Progenitor cell of endocrine pancreas (in vitro differentiated cells): ENCODE data around the gene AANAT. TPM values are rescaled to one million over a fixed set of nuclear protein-coding genes. Genes with fewer than 3 reads are reported as not detected.

Experiments used
- DNase-seq: peaks from one replicate; pipeline ENCODE4 v3.0.0; 2021; ENCODE audit warnings: low spot score; ENCODE audit not compliant: unreplicated experiment
- H3K27ac Mint-ChIP-seq: 2 replicates; pipeline ENCODE4 v1.8.0; 2021; ENCODE audit warnings: mild to moderate bottlenecking, moderate library complexity, mixed read lengths
- H3K27me3 Mint-ChIP-seq: 2 replicates; pipeline ENCODE4 v1.8.0; 2021; ENCODE audit warnings: mixed read lengths
- H3K36me3 Mint-ChIP-seq: 2 replicates; pipeline ENCODE4 v1.8.0; 2022; ENCODE audit warnings: mixed read lengths; ENCODE audit not compliant: insufficient read depth
- H3K4me1 Mint-ChIP-seq: 2 replicates; pipeline ENCODE4 v1.8.0; 2021; ENCODE audit warnings: low read depth, mixed read lengths
- H3K4me3 Mint-ChIP-seq: 2 replicates; pipeline ENCODE4 v1.8.0; 2021; ENCODE audit warnings: low read depth, mild to moderate bottlenecking, moderate library complexity, mixed read lengths
- H3K9me3 Mint-ChIP-seq: 2 replicates; pipeline ENCODE4 v1.8.0; 2021; ENCODE audit warnings: low read depth, mixed read lengths
- total RNA-seq: library from RNA; stranded (reverse); gene quantifications from 2 replicates; pipeline ENCODE4 v1.2.1, GENCODE V29; 2021
- TF ChIP-seq, protein P1 (sequence below): fragments of 200-600 bp; sonication (generic); IDR thresholded peaks from one replicate; pipeline ENCODE4 v1.5.0; 2021; ENCODE audit warnings: antibody characterized with exemption, mild to moderate bottlenecking; ENCODE audit not compliant: unreplicated experiment

The AANAT gene
- total RNA-seq, 1 donor from 2014 or later, result not detected

DNA sequence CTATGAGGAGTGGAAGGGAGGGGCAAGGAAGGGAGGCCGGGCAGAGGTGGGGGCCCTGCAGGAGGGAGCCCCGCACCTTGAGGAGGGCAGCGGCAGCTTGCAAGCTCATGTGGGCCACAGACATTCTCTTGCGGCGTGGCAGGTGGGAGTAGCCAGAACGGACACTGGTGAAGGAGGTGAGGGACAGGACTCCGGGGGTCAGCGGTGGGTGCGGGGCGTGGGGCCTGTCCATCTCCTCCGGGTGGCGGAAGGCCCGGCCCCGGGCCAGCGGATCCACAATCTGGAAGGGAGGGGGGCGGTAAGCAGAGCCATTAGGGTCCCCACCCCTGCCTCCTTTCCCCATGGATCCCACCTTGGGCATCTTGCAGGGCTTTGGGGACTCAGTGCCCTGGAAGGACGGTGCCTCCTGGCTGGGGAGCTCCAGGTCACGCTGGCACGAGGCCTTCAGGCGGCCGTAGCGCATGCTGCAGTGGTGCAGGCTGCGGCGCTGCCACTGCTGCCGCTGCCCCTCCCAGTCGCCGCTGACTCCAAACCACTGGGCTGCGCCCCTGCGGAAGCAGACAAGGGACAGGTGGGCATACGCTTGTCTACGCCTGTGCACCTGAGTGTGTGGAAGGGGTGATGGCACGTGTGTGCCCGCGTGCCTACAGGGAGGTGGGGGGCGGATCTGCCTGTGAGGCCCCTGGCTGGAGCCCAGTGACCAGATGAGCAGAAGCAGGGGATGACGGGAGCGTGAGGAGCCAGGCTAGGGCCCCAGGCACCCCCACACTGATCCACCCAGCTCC lies 11.5 kb downstream of the AANAT start:
- no peak for DNase-seq
- Mint-ChIP-seq H3K27ac (no peak overlapping the region), H3K9me3 (no peaks in the 10 kb centered on the region), H3K4me3 (no peak overlapping the region), H3K36me3 (no peaks in the 10 kb centered on the region), H3K27me3 (no peaks in the 10 kb centered on the region), H3K4me1 (no peaks in the 10 kb centered on the region)
- TF ChIP-seq, protein P1, sequence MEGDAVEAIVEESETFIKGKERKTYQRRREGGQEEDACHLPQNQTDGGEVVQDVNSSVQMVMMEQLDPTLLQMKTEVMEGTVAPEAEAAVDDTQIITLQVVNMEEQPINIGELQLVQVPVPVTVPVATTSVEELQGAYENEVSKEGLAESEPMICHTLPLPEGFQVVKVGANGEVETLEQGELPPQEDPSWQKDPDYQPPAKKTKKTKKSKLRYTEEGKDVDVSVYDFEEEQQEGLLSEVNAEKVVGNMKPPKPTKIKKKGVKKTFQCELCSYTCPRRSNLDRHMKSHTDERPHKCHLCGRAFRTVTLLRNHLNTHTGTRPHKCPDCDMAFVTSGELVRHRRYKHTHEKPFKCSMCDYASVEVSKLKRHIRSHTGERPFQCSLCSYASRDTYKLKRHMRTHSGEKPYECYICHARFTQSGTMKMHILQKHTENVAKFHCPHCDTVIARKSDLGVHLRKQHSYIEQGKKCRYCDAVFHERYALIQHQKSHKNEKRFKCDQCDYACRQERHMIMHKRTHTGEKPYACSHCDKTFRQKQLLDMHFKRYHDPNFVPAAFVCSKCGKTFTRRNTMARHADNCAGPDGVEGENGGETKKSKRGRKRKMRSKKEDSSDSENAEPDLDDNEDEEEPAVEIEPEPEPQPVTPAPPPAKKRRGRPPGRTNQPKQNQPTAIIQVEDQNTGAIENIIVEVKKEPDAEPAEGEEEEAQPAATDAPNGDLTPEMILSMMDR, result no peak

GRCh38 chr17:76479515-76480060 lies 12.2 kb downstream of the AANAT start:
- no peaks in the 10 kb centered on the region for H3K27me3 Mint-ChIP-seq
- TF ChIP-seq, protein P1, result no peak
- no peak for DNase-seq
- no peaks in the 10 kb centered on the region for H3K9me3 Mint-ChIP-seq
- no peaks in the 10 kb centered on the region for H3K4me1 Mint-ChIP-seq
- H3K36me3 Mint-ChIP-seq, result no peaks in the 10 kb centered on the region
- no peak overlapping the region for H3K27ac Mint-ChIP-seq
- H3K4me3 Mint-ChIP-seq, result no peak overlapping the region

GRCh38 chr17:76480632-76481031 lies 13.2 kb downstream of the AANAT start:
- Mint-ChIP-seq H3K9me3 (no peaks in the 10 kb centered on the region), H3K4me3 (no peak overlapping the region), H3K4me1 (no peaks in the 10 kb centered on the region), H3K36me3 (no peaks in the 10 kb centered on the region), H3K27ac (no peak overlapping the region), H3K27me3 (no peaks in the 10 kb centered on the region)
- TF ChIP-seq, protein P1, result no peak
- DNase-seq, result no peak

GRCh38 chr17:76481071-76481655 lies 13.8 kb downstream of the AANAT start:
- Mint-ChIP-seq H3K27me3 (no peaks in the 10 kb centered on the region), H3K27ac (no peak overlapping the region), H3K4me3 (no peak overlapping the region), H3K36me3 (no peaks in the 10 kb centered on the region), H3K9me3 (no peaks in the 10 kb centered on the region), H3K4me1 (no peaks in the 10 kb centered on the region)
- TF ChIP-seq, protein P1, result no peak
- DNase-seq, result no peak

GRCh38 chr17:76484228-76484725 lies 16.9 kb downstream of the AANAT start:
- H3K4me3 Mint-ChIP-seq, result no peak overlapping the region
- no peaks in the 10 kb centered on the region for H3K27me3 Mint-ChIP-seq
- H3K9me3 Mint-ChIP-seq, result no peaks in the 10 kb centered on the region
- DNase-seq, result no peak
- no peaks in the 10 kb centered on the region for H3K36me3 Mint-ChIP-seq
- TF ChIP-seq, protein P1, result no peak
- no peaks in the 10 kb centered on the region for H3K4me1 Mint-ChIP-seq
- no peak overlapping the region for H3K27ac Mint-ChIP-seq
